Neuronal stem cell (in vitro differentiated cells): Measurements from ENCODE around the gene ADCY2.

Experiments
- DNase-seq: peaks from one replicate; pipeline ENCODE4 v3.0.0-alpha.2; 2013; ENCODE audit warnings: low spot score
- H2AFZ ChIP-seq: one replicate; pipeline ENCODE4 v1.6.1; 2013; ENCODE audit warnings: mild to moderate bottlenecking, low read length, inconsistent platforms
- H2AK5ac ChIP-seq: 2 replicates; pipeline ENCODE4 v1.6.1; 2013; ENCODE audit warnings: low read depth, mild to moderate bottlenecking, inconsistent platforms, low read length, moderate library complexity, mixed read lengths
- H2BK120ac ChIP-seq: 2 replicates; pipeline ENCODE4 v1.6.1; 2013; ENCODE audit warnings: low read depth, mild to moderate bottlenecking, inconsistent platforms, low read length, moderate library complexity, mixed read lengths
- H2BK12ac ChIP-seq: one replicate; pipeline ENCODE4 v1.6.1; 2013; ENCODE audit warnings: low read length, inconsistent platforms
- H2BK15ac ChIP-seq: 2 replicates; pipeline ENCODE4 v1.6.1; 2013; ENCODE audit warnings: mild to moderate bottlenecking, low read length, inconsistent platforms, mixed read lengths
- H2BK5ac ChIP-seq: one replicate; pipeline ENCODE4 v1.6.1; 2013; ENCODE audit warnings: inconsistent platforms, mild to moderate bottlenecking, low read length, moderate library complexity
- H3K14ac ChIP-seq: one replicate; pipeline ENCODE4 v1.6.1; 2013; ENCODE audit warnings: low read length, inconsistent platforms
- H3K18ac ChIP-seq: 2 replicates; pipeline ENCODE4 v1.6.1; 2013; ENCODE audit warnings: low read length, inconsistent platforms
- H3K23ac ChIP-seq: 2 replicates; pipeline ENCODE4 v1.6.1; 2013; ENCODE audit warnings: low read depth, mild to moderate bottlenecking, mixed read lengths, low read length, inconsistent platforms; ENCODE audit not compliant: poor library complexity
- H3K27ac ChIP-seq: replicated peaks from 3 replicates; pipeline ENCODE4 v1.5.1; 2013; ENCODE audit warnings: low read length, inconsistent platforms
- H3K27me3 ChIP-seq, 3 experiments: 2 replicates each; pipeline ENCODE4 v1.6.1; 2013; ENCODE audit warnings: low read length in 3 of 3, mild to moderate bottlenecking in 2 of 3, inconsistent platforms in 1 of 3, low read depth in 1 of 3, mixed read lengths in 1 of 3, moderate library complexity in 1 of 3; ENCODE audit not compliant: control insufficient read depth in 3 of 3, insufficient read depth in 3 of 3
- H3K36me3 ChIP-seq, 2 donors: replicated peaks in 1 of 2; 2 replicates each; pipeline ENCODE4 v1.6.1; 2013; ENCODE audit warnings: low read length in 2 of 2; ENCODE audit not compliant: control insufficient read depth in 2 of 2, insufficient read depth in 2 of 2
- H3K4ac ChIP-seq: 2 replicates; pipeline ENCODE4 v1.6.1; 2013; ENCODE audit warnings: inconsistent platforms, mild to moderate bottlenecking, low read length, moderate library complexity
- H3K4me1 ChIP-seq, 2 donors: 1 replicate in 1 of 2; 2 replicates in 1 of 2; pipeline ENCODE4 v1.6.1; 2013; ENCODE audit warnings: low read length in 2 of 2, low read depth in 1 of 2; ENCODE audit not compliant: control insufficient read depth in 2 of 2, insufficient read depth in 1 of 2
- H3K4me2 ChIP-seq: one replicate; pipeline ENCODE4 v1.6.1; 2013; ENCODE audit warnings: mild to moderate bottlenecking, low read length, inconsistent platforms; ENCODE audit not compliant: insufficient read depth, poor library complexity, severe bottlenecking
- H3K4me3 ChIP-seq, 2 donors: 2 replicates each; pipeline ENCODE4 v1.5.1; 2013; ENCODE audit warnings: low read length in 2 of 2, mild to moderate bottlenecking in 2 of 2, inconsistent platforms in 1 of 2, moderate library complexity in 1 of 2
- H3K79me1 ChIP-seq: one replicate; pipeline ENCODE4 v1.6.1; 2013; ENCODE audit warnings: low read depth, mild to moderate bottlenecking, inconsistent platforms, low read length, moderate library complexity
- H3K9ac ChIP-seq: one replicate; pipeline ENCODE4 v1.6.1; 2013; ENCODE audit warnings: mild to moderate bottlenecking, low read depth, low read length, inconsistent platforms; ENCODE audit not compliant: poor library complexity
- H3K9me3 ChIP-seq, 2 donors: replicated peaks in 1 of 2; 2 replicates each; pipeline versions ENCODE3 to v1.6.1; 2013; ENCODE audit warnings: low read length in 2 of 2, mild to moderate bottlenecking in 2 of 2, inconsistent platforms in 1 of 2, low read depth in 1 of 2, mixed read lengths in 1 of 2, moderate library complexity in 1 of 2; ENCODE audit not compliant: control insufficient read depth in 2 of 2, insufficient read depth in 1 of 2
- H4K8ac ChIP-seq: one replicate; pipeline ENCODE4 v1.6.1; 2013; ENCODE audit warnings: low read depth, mild to moderate bottlenecking, inconsistent platforms, low read length, moderate library complexity
- H4K91ac ChIP-seq: one replicate; pipeline ENCODE4 v1.6.1; 2013; ENCODE audit warnings: low read length, low read depth, mild to moderate bottlenecking, inconsistent platforms; ENCODE audit not compliant: poor library complexity
- WGBS, 2 donors: extraction: QIAGEN DNeasy Blood & Tissue Kit; methylation state at CpG; one replicate each; pipeline ENCODE4 v1.1.7; 2013; ENCODE audit warnings: missing lambda C conversion rate in 2 of 2, mixed read lengths in 1 of 2; ENCODE audit not compliant: insufficient read length in 2 of 2, insufficient replicate concordance in 1 of 2; ENCODE audit errors: extremely low coverage in 2 of 2; 5-methylcytosine and 5-hydroxymethylcytosine counted together

ADCY2 gene

GRCh38 chr5:7679663-7680062, 283.7 kb downstream of the ADCY2 start:
- no peak overlapping the region for H4K91ac ChIP-seq
- no peaks in the 10 kb centered on the region for H3K4me1 ChIP-seq
- H3K4ac ChIP-seq: no peak overlapping the region
- DNase-seq: no peak
- H3K27me3 ChIP-seq: no peaks in the 10 kb centered on the region
- H2AFZ ChIP-seq: no peak overlapping the region
- H3K9me3 ChIP-seq: no peaks in the 10 kb centered on the region
- H2BK12ac ChIP-seq: no peak overlapping the region
- H3K9ac ChIP-seq: no peak overlapping the region
- no peaks in the 10 kb centered on the region for H3K36me3 ChIP-seq
- H2BK15ac ChIP-seq: no peak overlapping the region
- H3K27ac ChIP-seq: no peak overlapping the region
- H3K14ac ChIP-seq: no peak overlapping the region
- H4K8ac ChIP-seq: no peak overlapping the region
- H3K4me3 ChIP-seq: no peak overlapping the region
- H3K4me2 ChIP-seq: no peak overlapping the region
- H2BK5ac ChIP-seq: no peak overlapping the region
- WGBS, 2 donors: no CpG with 5 or more reads among the region's 4 CpGs
- no peak overlapping the region for H3K18ac ChIP-seq
- H3K23ac ChIP-seq: no peak overlapping the region
- H2BK120ac ChIP-seq: no peak overlapping the region
- no peak overlapping the region for H2AK5ac ChIP-seq
- no peaks in the 10 kb centered on the region for H3K79me1 ChIP-seq

GRCh38 chr5:7680260-7680659, 284.3 kb downstream of the ADCY2 start:
- no peak overlapping the region for H2AFZ ChIP-seq
- H2AK5ac ChIP-seq: no peak overlapping the region
- no peak overlapping the region for H2BK120ac ChIP-seq

GRCh38 chr5:7682379-7682778, 286.4 kb downstream of the ADCY2 start:
- H4K91ac ChIP-seq: no peak overlapping the region

More at GRCh38 chr5:7680260-7680659, 284.3 kb downstream of the ADCY2 start:
- Histone ChIP-seq H3K4me2 (no peak overlapping the region), H3K4ac (no peak overlapping the region), H4K91ac (no peak overlapping the region), H3K4me3 (no peak overlapping the region), H4K8ac (no peak overlapping the region), H3K14ac (no peak overlapping the region), H2BK12ac (no peak overlapping the region), H2BK15ac (no peak overlapping the region), H3K23ac (no peak overlapping the region), H3K27ac (no peak overlapping the region), H3K4me1 (no peaks in the 10 kb centered on the region), H3K18ac (no peak overlapping the region), H3K27me3 (no peaks in the 10 kb centered on the region), H2BK5ac (no peak overlapping the region), H3K36me3 (no peaks in the 10 kb centered on the region), H3K9ac (no peak overlapping the region), H3K79me1 (no peaks in the 10 kb centered on the region), H3K9me3 (no peaks in the 10 kb centered on the region)
- no CpG with 5 or more reads among the region's 4 CpGs for WGBS, 2 donors
- DNase-seq: no peak

GRCh38 chr5:7683753-7684152, 287.8 kb downstream of the ADCY2 start:
- DNase-seq: no peak
- Histone ChIP-seq H4K8ac (no peak overlapping the region), H3K36me3 (no peaks in the 10 kb centered on the region), H2BK5ac (no peak overlapping the region), H3K9me3 (no peaks in the 10 kb centered on the region), H3K4me1 (no peaks in the 10 kb centered on the region), H2AFZ (no peak overlapping the region), H3K9ac (no peak overlapping the region), H3K14ac (no peak overlapping the region), H2AK5ac (no peak overlapping the region), H3K23ac (no peak overlapping the region), H3K27me3 (no peaks in the 10 kb centered on the region), H3K4me3 (no peak overlapping the region), H3K4ac (no peak overlapping the region), H3K27ac (no peak overlapping the region), H2BK120ac (no peak overlapping the region), H3K79me1 (no peaks in the 10 kb centered on the region), H2BK12ac (no peak overlapping the region), H3K18ac (no peak overlapping the region), H4K91ac (no peak overlapping the region), H2BK15ac (no peak overlapping the region), H3K4me2 (no peak overlapping the region)
- no CpG with 5 or more reads among the region's 3 CpGs for WGBS, 2 donors

More at GRCh38 chr5:7682379-7682778, 286.4 kb downstream of the ADCY2 start:
- DNase-seq: no peak
- no peak overlapping the region for H2BK12ac ChIP-seq
- H3K9me3 ChIP-seq: no peaks in the 10 kb centered on the region
- no peak overlapping the region for H2BK15ac ChIP-seq
- no peak overlapping the region for H3K4me2 ChIP-seq
- no peaks in the 10 kb centered on the region for H3K79me1 ChIP-seq
- no peak overlapping the region for H3K14ac ChIP-seq
- H2BK120ac ChIP-seq: no peak overlapping the region
- H2AFZ ChIP-seq: no peak overlapping the region
- H3K9ac ChIP-seq: no peak overlapping the region
- H2BK5ac ChIP-seq: no peak overlapping the region
- no peak overlapping the region for H4K8ac ChIP-seq
- H3K4me1 ChIP-seq: no peaks in the 10 kb centered on the region
- H3K23ac ChIP-seq: no peak overlapping the region
- H3K36me3 ChIP-seq: no peaks in the 10 kb centered on the region
- H3K4ac ChIP-seq: no peak overlapping the region
- no peak overlapping the region for H3K18ac ChIP-seq
- no peak overlapping the region for H3K4me3 ChIP-seq
- no CpG with 5 or more reads among the region's 3 CpGs for WGBS, 2 donors
- no peak overlapping the region for H3K27ac ChIP-seq
- no peaks in the 10 kb centered on the region for H3K27me3 ChIP-seq
- no peak overlapping the region for H2AK5ac ChIP-seq
